GM18508 (cell line): ENCODE data around the gene OPN5.

ENCODE experiments used
- ATAC-seq: cut with Tn5 transposase; IDR thresholded peaks from one replicate; pipeline ENCODE4 v1.9.1; 2021; ENCODE audit warnings: moderate number of reproducible peaks; ENCODE audit not compliant: insufficient read depth, unreplicated experiment

The OPN5 gene

DNA sequence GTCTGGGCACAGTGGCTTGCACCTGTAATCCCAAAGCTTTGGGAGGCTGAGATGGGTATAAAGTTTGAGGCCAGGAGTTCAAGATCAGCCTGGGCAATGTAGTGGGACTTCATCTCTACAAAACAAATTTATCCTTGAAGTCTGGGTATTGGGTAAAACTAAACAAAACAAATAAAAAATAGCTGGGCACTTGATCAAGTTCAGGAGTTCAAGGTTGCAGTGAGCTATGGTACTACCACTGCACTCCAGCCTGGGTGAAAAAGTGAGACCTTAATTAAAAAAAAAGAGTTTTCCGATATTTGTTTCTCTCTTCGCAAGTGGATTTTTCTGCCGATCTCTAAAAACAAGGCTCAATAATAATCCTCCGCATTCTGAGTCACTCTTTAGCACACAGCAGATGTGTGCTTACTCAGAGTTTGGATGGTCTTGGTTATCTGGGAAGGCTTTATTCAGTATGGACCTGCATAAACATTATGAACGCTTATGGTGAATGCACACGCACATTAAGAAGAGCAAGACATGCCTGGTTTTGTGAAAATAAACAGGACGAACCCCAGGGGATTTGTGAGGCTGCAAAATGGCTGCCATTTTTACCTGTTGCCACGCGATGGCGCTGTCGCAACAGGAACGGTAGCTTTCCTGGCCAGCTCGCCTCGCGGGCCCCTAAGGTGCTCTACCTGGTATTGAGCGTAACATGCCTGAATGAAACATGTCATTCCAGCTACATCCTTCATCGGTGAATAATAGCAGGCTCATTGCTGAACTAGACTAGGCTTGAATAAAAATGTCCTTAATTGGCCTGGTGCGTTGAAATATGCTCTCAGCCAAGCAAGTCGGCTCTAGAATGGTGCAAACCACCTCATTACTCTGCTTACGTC, 6.0 kb downstream of the OPN5 start:
- ATAC-seq: peak; percentile 54

- ATAC-seq: no peak
Observed at GRCh38 chr6:47788498-47788884, 6.7 kb downstream of the OPN5 start.

DNA sequence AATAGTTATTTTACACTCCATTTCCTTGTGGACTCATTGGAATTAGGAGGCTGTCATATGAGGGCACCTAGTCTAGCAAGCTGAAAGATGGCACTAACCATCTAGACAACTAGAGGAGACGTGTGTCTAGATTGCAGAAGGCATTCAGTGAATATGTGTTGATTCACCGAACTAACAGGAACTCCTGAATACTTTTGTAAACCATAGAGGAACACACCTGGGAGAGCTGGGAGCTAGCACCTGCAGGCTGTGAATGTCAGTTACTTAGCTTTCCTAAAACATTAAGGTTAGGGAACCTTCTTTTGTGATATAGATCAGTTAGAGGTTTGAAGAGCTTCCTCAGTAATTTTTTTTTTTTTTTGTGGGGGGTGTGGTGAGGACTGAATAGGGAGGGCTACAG, 7.7 kb downstream of the OPN5 start:
- no peak for ATAC-seq

- no peak for ATAC-seq
Observed at GRCh38 chr6:47792216-47792733, 10.4 kb downstream of the OPN5 start.

- ATAC-seq: no peak
Observed at GRCh38 chr6:47794577-47795135, 12.8 kb downstream of the OPN5 start.

DNA sequence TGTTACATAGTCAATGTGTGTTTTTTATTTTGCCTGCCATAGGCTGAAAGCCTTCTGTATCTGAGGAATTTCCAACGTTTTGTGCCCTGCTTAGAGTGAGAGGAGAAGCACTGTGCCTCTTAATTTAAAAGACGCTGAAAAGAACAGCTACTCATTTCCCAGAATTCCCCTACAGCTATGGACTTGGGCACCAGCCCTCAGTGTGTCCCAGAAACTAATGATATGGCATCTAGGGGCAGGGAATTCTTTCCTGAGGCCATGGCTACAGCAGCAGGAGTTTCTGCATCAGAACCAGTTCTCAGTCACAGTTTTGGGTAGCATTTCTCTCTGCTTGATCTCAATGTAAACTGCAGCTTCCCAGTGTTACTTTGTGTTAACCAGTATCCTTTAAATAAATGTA, 20.2 kb downstream of the OPN5 start:
- no peak for ATAC-seq

DNA sequence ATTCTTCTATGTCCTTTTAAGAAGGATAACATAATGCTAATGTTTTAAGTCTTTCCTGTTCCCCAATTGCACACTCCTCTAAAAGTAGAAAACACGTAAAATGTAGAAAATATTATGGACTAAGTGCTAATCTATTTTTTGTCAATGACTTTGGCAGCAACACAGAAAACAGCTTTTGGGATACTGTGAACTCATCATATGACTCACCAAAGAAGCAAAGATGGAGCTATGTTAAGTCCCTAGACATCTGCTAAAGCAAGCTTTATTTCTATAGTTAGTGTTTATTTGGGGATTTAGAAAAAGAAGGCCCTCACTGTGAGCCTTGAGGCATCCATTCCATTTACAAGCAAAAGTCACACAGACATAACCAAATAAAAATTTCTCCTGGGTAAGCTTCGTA, 23.0 kb downstream of the OPN5 start:
- no peak for ATAC-seq

GRCh38 chr6:47809873-47810272, 28.0 kb downstream of the OPN5 start:
- no peak for ATAC-seq

DNA sequence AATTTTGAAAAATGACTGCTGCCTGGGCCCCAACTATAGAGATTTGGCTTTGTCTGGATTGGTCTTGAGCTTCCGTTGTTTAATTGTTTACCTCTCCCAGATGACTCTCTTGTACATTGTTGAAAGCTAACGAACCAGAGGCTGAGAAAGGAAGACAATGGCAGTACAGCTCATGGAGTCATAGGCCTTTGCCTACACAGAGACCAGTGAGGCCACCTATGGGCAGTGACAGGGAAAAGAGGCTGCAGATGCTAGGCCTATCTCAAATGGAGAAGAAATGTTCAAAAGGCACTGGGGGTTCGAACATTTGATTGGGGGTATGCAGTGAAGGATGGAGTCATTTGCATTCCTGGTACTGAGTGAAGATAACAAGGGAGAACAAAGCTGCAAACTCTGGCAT, 29.1 kb downstream of the OPN5 start:
- ATAC-seq: no peak

- no peak for ATAC-seq
Observed at GRCh38 chr6:47811443-47811842, 29.6 kb downstream of the OPN5 start.

GRCh38 chr6:47817749-47818148, 35.9 kb downstream of the OPN5 start:
- no peak for ATAC-seq

DNA sequence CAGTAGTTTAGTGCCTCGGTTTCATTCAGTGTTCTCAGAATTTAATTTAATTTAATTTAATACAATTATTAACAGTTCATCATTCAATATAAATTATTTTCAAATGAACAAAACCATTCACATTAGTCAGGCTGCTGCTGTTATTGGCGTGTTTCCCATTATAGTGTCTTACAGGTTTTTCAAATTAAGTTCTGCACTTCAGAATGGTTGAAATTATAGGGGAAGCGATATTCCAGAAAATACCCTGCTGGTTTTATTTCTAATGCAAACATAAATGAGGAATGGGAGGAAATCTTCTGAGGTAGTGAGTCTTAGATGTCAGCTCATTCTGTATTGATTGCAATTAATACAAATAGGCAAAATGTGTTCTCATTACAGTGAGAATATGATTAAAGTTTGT, 37.6 kb downstream of the OPN5 start:
- no peak for ATAC-seq

GRCh38 chr6:47822856-47823554, 41.2 kb downstream of the OPN5 start:
- no peak for ATAC-seq

DNA sequence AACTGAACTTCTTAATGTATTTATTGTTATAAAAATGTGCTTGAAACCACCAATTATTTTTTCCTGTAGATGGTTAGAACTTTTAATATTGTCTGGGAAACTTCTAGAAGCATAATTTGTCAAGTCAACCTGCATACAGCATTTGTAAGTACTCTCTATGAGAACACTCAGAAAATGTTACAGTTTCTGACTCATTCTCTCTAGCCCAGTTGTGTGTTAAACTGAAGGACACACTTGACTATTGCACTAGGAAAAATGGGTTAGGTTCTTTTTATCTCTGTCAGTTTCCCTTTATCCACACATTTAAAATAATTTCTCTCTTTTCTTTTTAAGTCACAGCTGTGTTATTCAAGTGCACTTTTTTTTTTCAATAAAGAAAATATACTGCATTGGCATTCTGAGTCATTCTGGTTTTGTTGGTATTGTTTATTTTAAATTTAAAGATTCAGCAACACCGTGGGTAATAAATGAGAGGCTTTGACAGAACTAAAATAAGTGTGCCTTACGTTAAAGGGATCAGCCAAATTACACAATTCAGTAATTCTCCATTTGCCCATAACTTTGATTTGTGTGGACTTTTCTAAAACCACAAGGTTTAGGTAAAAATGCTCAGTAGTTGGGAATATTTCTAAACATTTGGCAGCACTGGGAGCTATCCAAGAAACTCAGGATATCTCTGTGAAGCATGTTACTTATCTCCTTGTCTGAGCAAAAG, 50.7 kb downstream of the OPN5 start:
- no peak for ATAC-seq

DNA sequence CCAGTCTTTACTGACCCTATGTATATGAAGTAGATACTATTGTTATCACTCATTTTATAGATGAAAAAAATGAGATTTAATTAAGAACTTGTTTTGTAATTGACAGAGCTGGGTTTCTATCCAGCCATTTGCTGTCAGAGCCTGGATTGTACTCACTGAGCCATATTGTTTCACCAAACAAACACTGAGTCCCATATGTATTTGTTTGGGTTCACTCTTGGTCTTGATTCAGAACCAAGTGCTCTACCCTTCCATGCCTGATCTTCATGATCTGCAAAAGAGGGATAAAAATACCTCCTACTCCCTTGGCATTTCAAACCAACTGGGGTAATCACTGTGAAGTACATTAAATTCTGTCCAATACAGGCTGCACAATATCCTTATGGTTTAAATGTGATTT, 52.4 kb downstream of the OPN5 start:
- ATAC-seq: no peak

DNA sequence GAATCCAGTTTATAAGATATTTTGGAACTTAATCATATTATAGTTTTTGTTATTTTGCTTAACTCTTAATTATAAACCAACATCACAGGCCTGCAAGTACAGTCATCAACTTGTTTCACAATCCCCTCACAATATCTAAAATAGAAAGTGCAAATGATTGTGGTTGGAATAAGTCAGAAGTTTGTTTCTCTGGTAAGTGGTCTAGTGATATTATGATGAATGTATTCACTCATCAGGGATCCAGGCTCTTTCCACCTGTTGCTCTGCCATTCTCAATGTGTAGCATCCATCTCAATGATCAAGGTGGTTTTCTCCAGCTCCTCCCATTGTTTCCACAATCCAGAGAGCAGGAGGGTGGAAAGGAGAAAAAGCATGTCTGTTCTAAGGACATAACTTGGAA, 54.2 kb downstream of the OPN5 start:
- peak; percentile 68 for ATAC-seq

- ATAC-seq: peak; percentile 54
Observed at GRCh38 chr6:47836639-47837038, 54.8 kb downstream of the OPN5 start.

GRCh38 chr6:47839645-47840044, 57.8 kb downstream of the OPN5 start:
- no peak for ATAC-seq

DNA sequence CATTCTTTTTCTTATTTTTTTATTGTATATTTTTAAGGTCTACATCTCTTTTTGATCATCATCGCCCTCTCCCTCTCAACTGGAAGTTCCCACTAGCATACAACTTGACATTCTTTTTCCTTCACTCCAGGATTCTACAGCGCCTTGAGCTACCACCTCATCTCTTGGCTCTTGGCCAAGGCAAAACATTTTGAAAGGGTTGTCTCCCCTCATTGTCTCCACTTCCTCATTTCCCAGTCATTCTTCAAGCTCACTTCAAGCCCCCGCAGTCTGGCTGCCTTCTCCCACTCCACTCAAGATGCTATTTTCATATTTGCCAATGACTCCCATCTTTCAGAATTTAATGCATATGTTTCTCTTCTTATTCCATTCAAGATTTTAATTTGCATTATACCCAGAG, 63.0 kb downstream of the OPN5 start:
- no peak for ATAC-seq

DNA sequence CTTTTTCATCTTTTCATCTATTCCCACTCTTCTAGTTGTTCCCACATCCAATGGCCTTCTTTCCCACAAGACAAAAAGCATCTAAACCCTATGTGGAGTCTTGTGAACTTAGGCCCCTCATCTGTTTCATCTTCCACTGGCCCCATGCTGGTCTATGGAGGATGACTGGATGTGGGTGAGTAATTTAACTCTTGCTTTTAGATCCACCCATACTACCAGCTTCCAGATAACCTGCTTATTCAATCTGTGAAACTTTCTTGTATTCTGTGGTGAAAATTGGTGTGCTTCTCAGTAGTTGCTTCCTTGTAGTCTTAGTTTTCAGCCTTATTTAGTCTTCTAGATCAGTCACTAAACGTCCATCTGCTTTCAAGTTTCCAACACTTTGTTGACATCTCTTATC, 64.9 kb downstream of the OPN5 start:
- ATAC-seq: no peak

GRCh38 chr6:47851091-47851490, 69.3 kb downstream of the OPN5 start:
- no peak for ATAC-seq
